HEK293 (cell line): ENCODE measurements around the gene ZDHHC8.

Source experiments
- CTCF ChIA-PET: fragments of 350-600 bp; formaldehyde crosslinking; extraction: SDS; loops from one replicate; lab custom pipeline; 2021; ENCODE audit warnings: antibody characterized with exemption; lab: Yijun Ruan, JAX
- POLR2A ChIA-PET: fragments of 300-600 bp; formaldehyde crosslinking; extraction: SDS; loops from one replicate; lab custom pipeline; 2020; ENCODE audit warnings: antibody characterized with exemption, inconsistent platforms; lab: Yijun Ruan, JAX
- H3K27ac ChIP-seq: fragments of 200-500 bp; sonication (Bioruptor generic); 2 replicates; pipeline ENCODE4 v1.5.1; 2014; ENCODE audit warnings: low read depth, low read length, control low read depth, inconsistent platforms; ENCODE audit errors: extremely low read depth
- H3K36me3 ChIP-seq, 2 experiments: fragments of 200-500 bp in 1 of 2; sonication (Bioruptor generic) in 1 of 2; 1 replicate in 1 of 2; 2 replicates in 1 of 2; pipeline ENCODE4 v1.5.1; 2014 to 2017; ENCODE audit warnings: inconsistent platforms in 2 of 2, low read length in 2 of 2; ENCODE audit not compliant: control insufficient read depth in 2 of 2, insufficient read depth in 1 of 2
- H3K4me1 ChIP-seq: fragments of 200-500 bp; sonication (Bioruptor generic); 2 replicates; pipeline ENCODE4 v1.5.1; 2014; ENCODE audit warnings: mild to moderate bottlenecking, low read length, inconsistent platforms; ENCODE audit not compliant: control insufficient read depth, insufficient read depth
- H3K4me3 ChIP-seq: 2 replicates; pipeline ENCODE4 v1.5.1; 2011; ENCODE audit warnings: low read depth, mild to moderate bottlenecking, control low read depth, low read length, moderate library complexity
- H3K9me3 ChIP-seq: fragments of 200-500 bp; sonication (Bioruptor generic); 2 replicates; pipeline ENCODE4 v1.5.1; 2014; ENCODE audit warnings: low read depth, low read length, inconsistent platforms; ENCODE audit not compliant: control insufficient read depth, insufficient read depth
- GLIS1 ChIP-seq: fragments of 450-650 bp; formaldehyde crosslinking; IDR thresholded peaks from 2 replicates; pipeline ENCODE4 v1.5.1; 2016; ENCODE audit warnings: missing biosample characterization, missing genetic modification characterization
- KLF9 ChIP-seq: fragments of 450-650 bp; formaldehyde crosslinking; IDR thresholded peaks from 2 replicates; pipeline ENCODE4 v1.5.1; 2016; ENCODE audit warnings: missing biosample characterization, missing genetic modification characterization, low read depth
- ZBTB17 ChIP-seq: fragments of 450-650 bp; formaldehyde crosslinking; IDR thresholded peaks from 2 replicates; pipeline ENCODE4 v1.5.1; 2016; ENCODE audit warnings: missing biosample characterization, missing genetic modification characterization
- ZBTB20 ChIP-seq: fragments of 450-650 bp; formaldehyde crosslinking; IDR thresholded peaks from 2 replicates; pipeline ENCODE4 v1.5.1; 2016; ENCODE audit warnings: missing biosample characterization, missing genetic modification characterization
- ZFHX2 ChIP-seq: fragments of 450-650 bp; formaldehyde crosslinking; conservative IDR thresholded peaks from 2 replicates; pipeline ENCODE4 v1.5.1; 2016; ENCODE audit warnings: missing biosample characterization, missing genetic modification characterization
- ZNF2 ChIP-seq: fragments of 450-650 bp; formaldehyde crosslinking; IDR thresholded peaks from 2 replicates; pipeline ENCODE4 v1.5.1; 2016; ENCODE audit warnings: missing biosample characterization, missing genetic modification characterization
- ZNF211 ChIP-seq: fragments of 450-650 bp; formaldehyde crosslinking; IDR thresholded peaks from 2 replicates; pipeline ENCODE4 v1.5.1; 2016; ENCODE audit warnings: low read depth, missing biosample characterization, missing genetic modification characterization
- ZNF23 ChIP-seq: fragments of 450-650 bp; formaldehyde crosslinking; IDR thresholded peaks from 2 replicates; pipeline ENCODE4 v1.5.1; 2016; ENCODE audit warnings: missing biosample characterization, missing genetic modification characterization, borderline replicate concordance
- ZNF335 ChIP-seq: fragments of 450-650 bp; formaldehyde crosslinking; conservative IDR thresholded peaks from 2 replicates; pipeline ENCODE4 v1.5.1; 2016; ENCODE audit warnings: missing biosample characterization, missing genetic modification characterization
- ZNF626 ChIP-seq: fragments of 450-650 bp; sonication (Bioruptor Pico); formaldehyde crosslinking; IDR thresholded peaks from 2 replicates; pipeline ENCODE4 v1.5.1; 2018; ENCODE audit warnings: missing biosample characterization, missing genetic modification characterization, inconsistent platforms
- ZNF785 ChIP-seq: fragments of 450-650 bp; formaldehyde crosslinking; IDR thresholded peaks from 2 replicates; pipeline ENCODE4 v1.5.1; 2016; ENCODE audit warnings: missing biosample characterization, missing genetic modification characterization
- ZNF792 ChIP-seq: fragments of 450-650 bp; formaldehyde crosslinking; IDR thresholded peaks from 2 replicates; pipeline ENCODE4 v1.5.1; 2016; ENCODE audit warnings: missing biosample characterization, missing genetic modification characterization
- ZSCAN30 ChIP-seq: fragments of 450-650 bp; IDR thresholded peaks from 2 replicates; pipeline ENCODE4 v1.5.1; 2018; ENCODE audit warnings: missing biosample characterization, mild to moderate bottlenecking, missing genetic modification characterization, moderate library complexity
- TF ChIP-seq, protein P1 (sequence below): fragments of 450-650 bp; formaldehyde crosslinking; IDR thresholded peaks from 2 replicates; pipeline ENCODE4 v1.5.1; 2016; ENCODE audit warnings: missing biosample characterization, missing genetic modification characterization
- TF ChIP-seq, protein P2 (sequence below): fragments of 450-650 bp; formaldehyde crosslinking; IDR thresholded peaks from 2 replicates; pipeline ENCODE4 v1.5.1; 2016; ENCODE audit warnings: missing biosample characterization, missing genetic modification characterization
- TF ChIP-seq, protein P3 (sequence below): fragments of 450-650 bp; formaldehyde crosslinking; IDR thresholded peaks from 2 replicates; pipeline ENCODE4 v1.5.1; 2016; ENCODE audit warnings: missing biosample characterization, missing genetic modification characterization
- TF ChIP-seq, protein P4 (sequence below): sonication (generic); formaldehyde crosslinking; IDR thresholded peaks from 2 replicates; pipeline ENCODE4 v1.8.1; 2022; ENCODE audit warnings: mild to moderate bottlenecking, moderate library complexity, missing genetic modification reagents
- TF ChIP-seq, protein P5 (sequence below): fragments of 450-650 bp; formaldehyde crosslinking; IDR thresholded peaks from 2 replicates; pipeline ENCODE4 v1.5.1; 2016; ENCODE audit warnings: missing biosample characterization, missing genetic modification characterization
- TF ChIP-seq, protein P6 (sequence below): fragments of 450-650 bp; formaldehyde crosslinking; IDR thresholded peaks from 2 replicates; pipeline ENCODE4 v1.5.1; 2016; ENCODE audit warnings: missing biosample characterization, missing genetic modification characterization
- TF ChIP-seq, protein P7 (sequence below): fragments of 450-650 bp; formaldehyde crosslinking; IDR thresholded peaks from 2 replicates; pipeline ENCODE4 v1.5.1; 2016; ENCODE audit warnings: missing biosample characterization, missing genetic modification characterization

Gene ZDHHC8

DNA sequence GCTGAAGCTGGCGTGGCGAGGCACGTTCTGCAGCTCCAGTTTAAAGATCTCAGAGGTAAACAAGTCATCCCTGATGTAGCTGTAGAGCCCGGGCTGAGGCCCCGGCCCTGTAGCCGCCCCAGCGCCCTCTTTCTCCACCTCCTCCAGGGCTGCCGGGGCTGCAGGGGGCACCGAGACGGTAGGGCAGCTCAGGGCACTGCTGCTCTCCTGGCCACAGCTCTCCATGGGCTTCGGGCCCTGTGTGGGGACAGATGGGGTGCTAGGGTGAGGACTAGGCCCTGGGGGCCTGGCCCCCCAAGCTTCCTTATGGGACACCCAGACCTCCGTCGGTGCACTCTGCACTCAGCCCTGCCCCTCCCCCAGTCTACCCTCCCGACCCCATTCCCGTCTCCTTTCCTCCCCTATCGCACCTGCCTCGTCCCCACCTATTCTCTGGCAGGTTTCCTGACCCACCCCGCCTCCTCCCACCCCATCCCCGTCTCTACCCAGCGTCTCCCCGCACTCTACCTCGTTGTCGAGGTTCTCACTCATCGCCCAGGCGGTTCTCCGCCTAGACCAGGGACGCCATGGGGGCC is 15.1 kb upstream of the ZDHHC8 start:
- no peaks in the 10 kb centered on the region for H3K9me3 ChIP-seq
- TF ChIP-seq GLIS1 (tag by site-specific recombination): peak; percentile 67
- TF ChIP-seq, protein P1, sequence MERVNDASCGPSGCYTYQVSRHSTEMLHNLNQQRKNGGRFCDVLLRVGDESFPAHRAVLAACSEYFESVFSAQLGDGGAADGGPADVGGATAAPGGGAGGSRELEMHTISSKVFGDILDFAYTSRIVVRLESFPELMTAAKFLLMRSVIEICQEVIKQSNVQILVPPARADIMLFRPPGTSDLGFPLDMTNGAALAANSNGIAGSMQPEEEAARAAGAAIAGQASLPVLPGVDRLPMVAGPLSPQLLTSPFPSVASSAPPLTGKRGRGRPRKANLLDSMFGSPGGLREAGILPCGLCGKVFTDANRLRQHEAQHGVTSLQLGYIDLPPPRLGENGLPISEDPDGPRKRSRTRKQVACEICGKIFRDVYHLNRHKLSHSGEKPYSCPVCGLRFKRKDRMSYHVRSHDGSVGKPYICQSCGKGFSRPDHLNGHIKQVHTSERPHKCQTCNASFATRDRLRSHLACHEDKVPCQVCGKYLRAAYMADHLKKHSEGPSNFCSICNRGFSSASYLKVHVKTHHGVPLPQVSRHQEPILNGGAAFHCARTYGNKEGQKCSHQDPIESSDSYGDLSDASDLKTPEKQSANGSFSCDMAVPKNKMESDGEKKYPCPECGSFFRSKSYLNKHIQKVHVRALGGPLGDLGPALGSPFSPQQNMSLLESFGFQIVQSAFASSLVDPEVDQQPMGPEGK (tag by site-specific recombination): peak; percentile 59
- TF ChIP-seq, protein P2, sequence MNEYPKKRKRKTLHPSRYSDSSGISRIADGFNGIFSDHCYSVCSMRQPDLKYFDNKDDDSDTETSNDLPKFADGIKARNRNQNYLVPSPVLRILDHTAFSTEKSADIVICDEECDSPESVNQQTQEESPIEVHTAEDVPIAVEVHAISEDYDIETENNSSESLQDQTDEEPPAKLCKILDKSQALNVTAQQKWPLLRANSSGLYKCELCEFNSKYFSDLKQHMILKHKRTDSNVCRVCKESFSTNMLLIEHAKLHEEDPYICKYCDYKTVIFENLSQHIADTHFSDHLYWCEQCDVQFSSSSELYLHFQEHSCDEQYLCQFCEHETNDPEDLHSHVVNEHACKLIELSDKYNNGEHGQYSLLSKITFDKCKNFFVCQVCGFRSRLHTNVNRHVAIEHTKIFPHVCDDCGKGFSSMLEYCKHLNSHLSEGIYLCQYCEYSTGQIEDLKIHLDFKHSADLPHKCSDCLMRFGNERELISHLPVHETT (tag by site-specific recombination): no peak
- 0 out of 2 replicates have a peak, but pooled peaks have one; percentile 6 for TF ChIP-seq ZNF335 (tag by site-specific recombination)
- no peak for TF ChIP-seq ZBTB17 (tag by site-specific recombination)
- TF ChIP-seq, all 188 proteins: peak for 3
- POLR2A ChIA-PET: interaction anchor here (0.6 to 6.1 kb wide), 13 partner anchors 9 to 411 kb away, joined by 3 to 62 read pairs (median 5); partner anchors contain the start of genes DGCR8 and ZDHHC8
- H3K4me1 ChIP-seq: no peaks in the 10 kb centered on the region
- CTCF ChIA-PET: interaction anchor here (2.1 kb wide), 1 partner anchor 13 kb away, joined by 7 read pairs; no protein-coding TSS in a partner anchor
- peak overlapping the region; percentile 85 for H3K27ac ChIP-seq
- H3K4me3 ChIP-seq: peak overlapping the region; percentile 93
- peaks cover 17 to 84% of the 10 kb centered on the region in 2 experiments for H3K36me3 ChIP-seq

DNA sequence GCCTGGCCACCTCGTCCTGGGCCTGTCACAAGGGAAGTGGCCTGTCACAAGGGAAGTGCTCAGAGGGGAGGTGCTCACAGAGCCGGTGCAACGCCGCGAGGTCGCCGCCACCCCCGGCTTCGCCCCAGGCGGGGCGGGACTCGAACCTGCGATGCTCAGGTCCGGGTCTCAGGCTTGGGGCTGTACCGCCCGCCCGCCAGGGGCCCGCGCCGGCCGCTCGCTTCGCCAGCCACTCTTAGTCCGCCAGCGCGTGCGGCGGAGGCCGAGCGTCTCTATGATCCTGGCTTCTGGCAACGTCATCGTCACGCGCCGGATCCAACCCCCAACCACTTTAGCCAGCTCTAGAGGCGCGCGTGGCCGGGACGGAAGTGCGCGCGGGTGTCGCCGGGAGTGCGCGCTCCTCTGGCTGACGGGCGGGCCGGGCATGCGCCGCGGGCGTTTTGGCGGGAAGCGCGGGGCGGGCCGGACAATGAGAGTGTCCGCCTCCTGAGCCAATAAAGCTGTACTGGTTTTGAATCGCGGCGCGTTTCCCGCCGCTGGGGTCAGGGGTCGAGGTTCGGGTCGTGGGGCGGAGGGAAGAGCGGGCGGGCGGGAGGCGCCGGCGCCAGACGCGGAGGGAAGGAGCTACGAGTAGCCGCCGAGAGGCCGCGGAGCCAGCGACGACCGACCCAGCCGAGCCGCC is 14.5 kb upstream of the ZDHHC8 start, which contains the start of gene TRMT2A:
TSS of gene TRMT2A (minus strand) at position 276 of the 682 bp plus-strand sequence. CDS start 320 bp downstream, outside the sequence.
- Histone ChIP-seq H3K4me1 (no peaks in the 10 kb centered on the region), H3K4me3 (peak within 1 kb of the TSS; percentile 93), H3K27ac (peak within 1 kb of the TSS; percentile 88), H3K9me3 (no peaks in the 10 kb centered on the region), H3K36me3 (peaks cover 21 to 85% of the 10 kb centered on the region in 2 experiments)
- ChIA-PET CTCF (interaction anchor here (0.7 to 2.1 kb wide), 3 partner anchors 10 to 990 kb away, joined by 3 to 7 read pairs (median 3); no protein-coding TSS in a partner anchor), POLR2A (interaction anchor here (0.6 to 6.1 kb wide), 19 partner anchors 8 to 387 kb away, joined by 3 to 62 read pairs (median 3); partner anchors contain the start of genes DGCR8 and ZDHHC8)
- TF ChIP-seq KLF9 (tag by site-specific recombination) (peak; percentile 85), ZBTB20 (tag by site-specific recombination) (peak; percentile 59; the same call in 1 of the 2 replicates), ZNF211 (tag by site-specific recombination) (no peak), ZNF626 (tag by site-specific recombination) (no peak), ZNF23 (no peak), ZSCAN30 (tag by site-specific recombination) (peak; percentile 69), GLIS1 (tag by site-specific recombination) (peak; percentile 46), ZNF785 (tag by site-specific recombination) (peak; percentile 22; the same call in 1 of the 2 replicates), ZNF792 (tag by site-specific recombination) (no peak), ZFHX2 (tag by site-specific recombination) (peak; percentile 56; the same call in 1 of the 2 replicates), ZNF2 (peak; percentile 51; the same call in 1 of the 2 replicates)
- TF ChIP-seq, protein P3, sequence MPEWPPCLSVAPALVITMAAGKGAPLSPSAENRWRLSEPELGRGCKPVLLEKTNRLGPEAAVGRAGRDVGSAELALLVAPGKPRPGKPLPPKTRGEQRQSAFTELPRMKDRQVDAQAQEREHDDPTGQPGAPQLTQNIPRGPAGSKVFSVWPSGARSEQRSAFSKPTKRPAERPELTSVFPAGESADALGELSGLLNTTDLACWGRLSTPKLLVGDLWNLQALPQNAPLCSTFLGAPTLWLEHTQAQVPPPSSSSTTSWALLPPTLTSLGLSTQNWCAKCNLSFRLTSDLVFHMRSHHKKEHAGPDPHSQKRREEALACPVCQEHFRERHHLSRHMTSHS (tag by site-specific recombination): no peak
- TF ChIP-seq, protein P4, sequence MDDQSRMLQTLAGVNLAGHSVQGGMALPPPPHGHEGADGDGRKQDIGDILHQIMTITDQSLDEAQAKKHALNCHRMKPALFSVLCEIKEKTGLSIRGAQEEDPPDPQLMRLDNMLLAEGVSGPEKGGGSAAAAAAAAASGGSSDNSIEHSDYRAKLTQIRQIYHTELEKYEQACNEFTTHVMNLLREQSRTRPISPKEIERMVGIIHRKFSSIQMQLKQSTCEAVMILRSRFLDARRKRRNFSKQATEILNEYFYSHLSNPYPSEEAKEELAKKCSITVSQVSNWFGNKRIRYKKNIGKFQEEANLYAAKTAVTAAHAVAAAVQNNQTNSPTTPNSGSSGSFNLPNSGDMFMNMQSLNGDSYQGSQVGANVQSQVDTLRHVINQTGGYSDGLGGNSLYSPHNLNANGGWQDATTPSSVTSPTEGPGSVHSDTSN (CRISPR knock-in tag): peak; percentile 95
- TF ChIP-seq, protein P5, sequence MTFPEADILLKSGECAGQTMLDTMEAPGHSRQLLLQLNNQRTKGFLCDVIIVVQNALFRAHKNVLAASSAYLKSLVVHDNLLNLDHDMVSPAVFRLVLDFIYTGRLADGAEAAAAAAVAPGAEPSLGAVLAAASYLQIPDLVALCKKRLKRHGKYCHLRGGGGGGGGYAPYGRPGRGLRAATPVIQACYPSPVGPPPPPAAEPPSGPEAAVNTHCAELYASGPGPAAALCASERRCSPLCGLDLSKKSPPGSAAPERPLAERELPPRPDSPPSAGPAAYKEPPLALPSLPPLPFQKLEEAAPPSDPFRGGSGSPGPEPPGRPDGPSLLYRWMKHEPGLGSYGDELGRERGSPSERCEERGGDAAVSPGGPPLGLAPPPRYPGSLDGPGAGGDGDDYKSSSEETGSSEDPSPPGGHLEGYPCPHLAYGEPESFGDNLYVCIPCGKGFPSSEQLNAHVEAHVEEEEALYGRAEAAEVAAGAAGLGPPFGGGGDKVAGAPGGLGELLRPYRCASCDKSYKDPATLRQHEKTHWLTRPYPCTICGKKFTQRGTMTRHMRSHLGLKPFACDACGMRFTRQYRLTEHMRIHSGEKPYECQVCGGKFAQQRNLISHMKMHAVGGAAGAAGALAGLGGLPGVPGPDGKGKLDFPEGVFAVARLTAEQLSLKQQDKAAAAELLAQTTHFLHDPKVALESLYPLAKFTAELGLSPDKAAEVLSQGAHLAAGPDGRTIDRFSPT (tag by site-specific recombination): peak; percentile 56; the same call in 1 of the 2 replicates
- TF ChIP-seq, protein P6, sequence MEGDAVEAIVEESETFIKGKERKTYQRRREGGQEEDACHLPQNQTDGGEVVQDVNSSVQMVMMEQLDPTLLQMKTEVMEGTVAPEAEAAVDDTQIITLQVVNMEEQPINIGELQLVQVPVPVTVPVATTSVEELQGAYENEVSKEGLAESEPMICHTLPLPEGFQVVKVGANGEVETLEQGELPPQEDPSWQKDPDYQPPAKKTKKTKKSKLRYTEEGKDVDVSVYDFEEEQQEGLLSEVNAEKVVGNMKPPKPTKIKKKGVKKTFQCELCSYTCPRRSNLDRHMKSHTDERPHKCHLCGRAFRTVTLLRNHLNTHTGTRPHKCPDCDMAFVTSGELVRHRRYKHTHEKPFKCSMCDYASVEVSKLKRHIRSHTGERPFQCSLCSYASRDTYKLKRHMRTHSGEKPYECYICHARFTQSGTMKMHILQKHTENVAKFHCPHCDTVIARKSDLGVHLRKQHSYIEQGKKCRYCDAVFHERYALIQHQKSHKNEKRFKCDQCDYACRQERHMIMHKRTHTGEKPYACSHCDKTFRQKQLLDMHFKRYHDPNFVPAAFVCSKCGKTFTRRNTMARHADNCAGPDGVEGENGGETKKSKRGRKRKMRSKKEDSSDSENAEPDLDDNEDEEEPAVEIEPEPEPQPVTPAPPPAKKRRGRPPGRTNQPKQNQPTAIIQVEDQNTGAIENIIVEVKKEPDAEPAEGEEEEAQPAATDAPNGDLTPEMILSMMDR (tag by site-specific recombination): peak; percentile 68
- TF ChIP-seq, protein P7, sequence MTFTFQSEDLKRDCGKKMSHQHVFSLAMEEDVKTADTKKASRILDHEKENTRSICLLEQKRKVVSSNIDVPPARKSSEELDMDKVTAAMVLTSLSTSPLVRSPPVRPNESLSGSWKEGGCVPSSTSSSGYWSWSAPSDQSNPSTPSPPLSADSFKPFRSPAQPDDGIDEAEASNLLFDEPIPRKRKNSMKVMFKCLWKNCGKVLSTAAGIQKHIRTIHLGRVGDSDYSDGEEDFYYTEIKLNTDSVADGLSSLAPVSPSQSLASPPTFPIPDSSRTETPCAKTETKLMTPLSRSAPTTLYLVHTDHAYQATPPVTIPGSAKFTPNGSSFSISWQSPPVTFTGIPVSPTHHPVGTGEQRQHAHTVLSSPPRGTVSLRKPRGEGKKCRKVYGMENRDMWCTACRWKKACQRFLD (tag by site-specific recombination): peak; percentile 19; the same call in 1 of the 2 replicates
